BJ (cell line): ENCODE data around the gene CACNA1E. TPM values are rescaled to one million over a fixed set of nuclear protein-coding genes. Genes with fewer than 3 reads are reported as not detected.

Experiments used
- CTCF ChIA-PET: fragments of 350-600 bp; formaldehyde crosslinking; extraction: SDS; loops from one replicate; lab custom pipeline; 2021; ENCODE audit warnings: antibody characterized with exemption, inconsistent platforms; lab: Yijun Ruan, JAX
- POLR2A ChIA-PET: fragments of 300-600 bp; sonication (Branson Sonifier 250); formaldehyde crosslinking; extraction: SDS; loops from one replicate; lab custom pipeline; 2021; ENCODE audit warnings: antibody characterized with exemption; lab: Charles Lee
- DNase-seq: peaks from one replicate; pipeline ENCODE4 v3.0.0-alpha.2; 2011; ENCODE audit warnings: low read depth
- H3K27me3 ChIP-seq: 2 replicates; pipeline ENCODE4 v1.6.0; 2011; ENCODE audit warnings: low read length; ENCODE audit not compliant: control insufficient read depth, insufficient read depth
- H3K36me3 ChIP-seq: 2 replicates; pipeline ENCODE4 v1.5.1; 2011; ENCODE audit warnings: low read length; ENCODE audit not compliant: control insufficient read depth, insufficient read depth
- H3K4me3 ChIP-seq: 2 replicates; pipeline ENCODE4 v1.5.1; 2011; ENCODE audit warnings: low read depth, mild to moderate bottlenecking, control low read depth, low read length
- CTCF ChIP-seq: IDR thresholded peaks from 2 replicates; pipeline ENCODE4 v1.5.1; 2011; ENCODE audit warnings: low read depth, mild to moderate bottlenecking, control low read depth, inconsistent platforms, low read length, moderate library complexity; ENCODE audit not compliant: insufficient read depth
- polyA plus RNA-seq: library from polyadenylated mRNA; depleted of rRNA; stranded (reverse); fragments of >200 nt; gene quantifications from 2 replicates; pipeline ENCODE4 v1.2.3, GENCODE V29; 2011

Gene CACNA1E
- polyA plus RNA-seq, 1 experiment, result not detected

DNA sequence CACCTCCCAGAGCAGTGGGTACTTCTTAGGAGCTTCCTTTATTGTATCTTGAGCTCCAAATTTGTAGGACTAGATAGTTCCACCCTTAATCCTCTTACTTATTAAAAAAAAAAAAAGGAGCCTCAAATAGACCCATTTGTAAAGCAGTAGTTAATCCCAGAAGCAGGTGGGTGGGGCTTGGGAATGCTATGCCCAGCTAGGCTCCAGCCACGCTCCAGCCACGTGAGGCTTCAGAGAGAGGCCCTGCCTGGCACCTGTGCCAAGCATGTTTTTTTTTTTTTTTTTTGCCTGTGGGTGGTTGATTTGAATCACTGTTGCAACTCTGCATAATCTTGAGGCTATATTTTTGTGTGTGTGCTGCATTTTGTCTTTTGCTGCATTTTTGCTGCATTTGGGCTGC is 7.0 kb downstream of the CACNA1E start:
- POLR2A ChIA-PET, result no interaction called here
- no peak for TF ChIP-seq CTCF
- DNase-seq, result no peak
- Histone ChIP-seq H3K36me3 (no peaks in the 10 kb centered on the region), H3K4me3 (no peak overlapping the region), H3K27me3 (peaks cover 6% of the 10 kb centered on the region)
- CTCF ChIA-PET, result interaction anchor here (0.6 to 1.4 kb wide), 4 partner anchors 8 to 14 kb away, joined by 3 to 5 read pairs (median 4); no protein-coding TSS in a partner anchor

DNA sequence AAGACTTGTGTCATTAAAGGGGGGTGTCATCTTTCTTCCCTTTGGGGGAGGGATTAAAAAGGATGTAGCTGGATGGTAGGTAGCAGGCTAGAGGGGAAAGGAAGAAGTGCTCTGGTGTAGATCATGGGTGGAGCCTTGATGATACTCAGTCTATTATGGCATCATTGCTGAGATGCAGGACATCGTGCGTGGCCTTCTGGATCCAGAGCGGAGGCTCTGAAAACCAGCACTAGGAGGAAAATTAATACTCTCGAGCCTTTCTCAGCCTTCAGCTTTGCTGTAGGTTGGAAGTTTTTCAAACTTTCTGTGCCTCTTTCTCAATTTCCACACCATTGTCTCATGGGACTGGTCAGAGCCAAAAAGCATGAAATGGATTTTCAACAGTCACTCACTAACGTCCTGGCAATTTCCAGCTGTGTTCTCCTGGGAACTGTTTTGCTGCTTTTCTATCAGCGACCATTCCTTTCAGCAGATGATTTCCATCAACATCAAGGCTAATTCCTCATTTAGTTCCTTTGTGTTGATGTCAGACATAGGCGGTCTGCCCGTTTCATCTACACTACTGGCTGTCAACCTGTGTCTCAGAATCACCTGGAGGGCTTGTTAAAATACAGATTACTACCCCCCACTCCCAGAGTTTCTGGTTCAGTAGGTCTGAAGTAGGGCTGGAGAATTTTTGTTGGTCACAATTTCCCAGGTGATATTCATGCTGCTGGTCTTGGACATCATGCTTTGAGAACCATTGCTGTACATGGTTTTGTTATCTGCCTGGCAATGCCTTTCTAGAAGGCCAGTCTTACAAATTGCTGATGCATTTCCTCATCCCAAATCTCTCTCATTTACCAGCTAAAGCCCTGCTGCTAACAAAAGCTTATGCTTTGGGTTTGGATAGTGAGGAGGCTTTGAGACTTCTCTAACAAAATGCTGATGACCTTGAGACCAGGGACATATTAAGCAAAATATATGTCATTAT is 7.7 kb downstream of the CACNA1E start:
- TF ChIP-seq CTCF, result no peak
- POLR2A ChIA-PET, result no interaction called here
- Histone ChIP-seq H3K27me3 (no peaks in the 10 kb centered on the region), H3K36me3 (no peaks in the 10 kb centered on the region), H3K4me3 (no peak overlapping the region)
- CTCF ChIA-PET, result interaction anchor here (0.6 to 1.4 kb wide), 4 partner anchors 9 to 13 kb away, joined by 3 to 5 read pairs (median 4); no protein-coding TSS in a partner anchor
- DNase-seq, result no peak

DNA sequence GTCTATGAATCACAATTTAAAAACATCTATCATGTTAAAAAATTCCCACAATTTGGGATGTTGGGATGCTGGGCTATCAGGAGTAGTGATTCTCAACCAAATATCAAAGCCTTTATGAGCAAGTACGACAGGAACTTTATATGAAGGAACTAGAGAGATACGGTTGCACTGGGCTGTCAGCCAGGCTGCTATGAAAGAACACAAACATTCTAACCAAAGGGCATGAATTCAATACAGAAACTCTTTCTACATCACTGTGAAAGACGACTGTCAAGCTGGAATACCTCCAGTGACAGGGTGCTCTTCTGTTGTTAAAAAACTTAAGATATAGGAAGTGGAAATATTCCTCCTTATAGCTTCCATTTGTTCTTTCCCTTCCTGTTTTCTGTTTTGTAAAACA is 9.8 kb downstream of the CACNA1E start:
- Histone ChIP-seq H3K4me3 (no peak overlapping the region), H3K36me3 (no peaks in the 10 kb centered on the region), H3K27me3 (no peaks in the 10 kb centered on the region)
- CTCF ChIA-PET, result no interaction called here
- no peak for TF ChIP-seq CTCF
- POLR2A ChIA-PET, result interaction anchor here (0.6 kb wide), 1 partner anchor 33 kb away, joined by 3 read pairs; no protein-coding TSS in a partner anchor
- DNase-seq, result no peak

- no peak for DNase-seq
- POLR2A ChIA-PET, result interaction anchor here (0.6 kb wide), 1 partner anchor 32 kb away, joined by 3 read pairs; no protein-coding TSS in a partner anchor
- CTCF ChIA-PET, result no interaction called here
- no peak overlapping the region for H3K4me3 ChIP-seq
- TF ChIP-seq CTCF, result no peak
- no peaks in the 10 kb centered on the region for H3K36me3 ChIP-seq
- no peaks in the 10 kb centered on the region for H3K27me3 ChIP-seq
These were observed 10.6 kb downstream of the CACNA1E start for GRCh38 chr1:181493885-181494284.

- DNase-seq, result no peak
- POLR2A ChIA-PET, result no interaction called here
- H3K27me3 ChIP-seq, result no peaks in the 10 kb centered on the region
- H3K36me3 ChIP-seq, result no peaks in the 10 kb centered on the region
- CTCF ChIA-PET, result no interaction called here
- no peak for TF ChIP-seq CTCF
- no peak overlapping the region for H3K4me3 ChIP-seq
These were observed 13.4 kb downstream of the CACNA1E start for GRCh38 chr1:181496759-181497158.
